GM12891 (cell line): ENCODE data around the gene DOK5.

Experiments used
- PAX5 ChIP-seq: IDR thresholded peaks from 2 replicates; pipeline ENCODE4 v1.6.1; 2011; ENCODE audit warnings: low read length, moderate library complexity, mild to moderate bottlenecking; ENCODE audit not compliant: insufficient read depth, severe bottlenecking
- POLR2AphosphoS5 ChIP-seq: IDR thresholded peaks from 2 replicates; pipeline ENCODE4 v1.6.1; 2011; ENCODE audit warnings: low read depth, low read length, control low read depth

- no peak for TF ChIP-seq PAX5
- TF ChIP-seq POLR2AphosphoS5: no peak
Observed at GRCh38 chr20:54577637-54578036, 102.2 kb downstream of the DOK5 start.
